Breast epithelium (tissue), 4 donors: ENCODE measurements around the gene PLEKHG4. TPM values are rescaled to one million over a fixed set of nuclear protein-coding genes. Genes with fewer than 3 reads are reported as not detected.
A peak's percentile ranks its signal among the peaks of the same experiment; 100 is the strongest.

Source experiments
- DNase-seq, 2 donors: peaks; one replicate each; pipeline ENCODE4 v3.0.0-alpha.2; 2019; ENCODE audit warnings: low spot score in 2 of 2
- H3K27ac ChIP-seq, 2 donors: fragments of 200-600 bp; sonication (generic) in 1 of 2; one replicate each; pipeline ENCODE4 v1.5.1; 2016 to 2019; ENCODE audit warnings: mild to moderate bottlenecking in 1 of 2
- H3K27me3 ChIP-seq, 2 donors: fragments of 200-600 bp; sonication (generic) in 1 of 2; one replicate each; pipeline versions ENCODE4 v1.5.1 to v1.6.0; 2017 to 2019; ENCODE audit warnings: control low read depth in 1 of 2, mild to moderate bottlenecking in 1 of 2
- H3K36me3 ChIP-seq: fragments of 200-600 bp; one replicate; pipeline ENCODE4 v1.5.1; 2019
- H3K4me1 ChIP-seq, 2 donors: fragments of 200-600 bp; sonication (generic); one replicate each; pipeline ENCODE4 v1.5.1; 2016 to 2019; ENCODE audit warnings: control low read depth in 1 of 2
- H3K4me3 ChIP-seq, 3 donors: fragments of 200-600 bp; sonication (generic); 1 replicate in 2 of 3; 2 replicates in 1 of 3; pipeline ENCODE4 v1.5.1; 2016 to 2019; ENCODE audit warnings: mild to moderate bottlenecking in 3 of 3, moderate library complexity in 2 of 3
- H3K9me3 ChIP-seq, 2 donors: fragments of 200-600 bp; sonication (generic) in 1 of 2; one replicate each; pipeline ENCODE4 v1.5.1; 2016 to 2019; ENCODE audit warnings: control low read depth in 1 of 2
- CTCF ChIP-seq, 3 donors: fragments of 450-650 bp; IDR thresholded peaks; one replicate each; pipeline ENCODE4 v1.5.1; 2016 to 2017; ENCODE audit warnings: antibody characterized with exemption in 3 of 3, mild to moderate bottlenecking in 3 of 3, moderate library complexity in 3 of 3
- POLR2A ChIP-seq: fragments of 450-650 bp; IDR thresholded peaks from one replicate; pipeline ENCODE4 v1.6.1; 2016; ENCODE audit warnings: antibody characterized with exemption, mild to moderate bottlenecking, moderate library complexity
- POLR2AphosphoS5 ChIP-seq, 3 donors: sonication (generic); formaldehyde crosslinking; IDR thresholded peaks; one replicate each; pipeline ENCODE4 v1.6.1; 2017; ENCODE audit warnings: antibody characterized with exemption in 3 of 3
- intact Hi-C: fragments of 100-400 bp; cut with DNase I; formaldehyde crosslinking; loops from one replicate; pipeline ENCODE4 v1.15.1; 2023; ENCODE audit warnings: low total_unique reads
- total RNA-seq, 3 donors: library from RNA; depleted of rRNA; stranded (reverse); fragments of >200 nt; gene quantifications; one replicate each; pipeline ENCODE4 v1.1.0, GENCODE V29; 2016

Gene PLEKHG4
- 10 to 100 TPM; 15.0 to 26.2 (median 19.8) TPM for total RNA-seq

- H3K27me3 ChIP-seq = no peaks in the 10 kb centered on the region
- H3K4me1 ChIP-seq = peaks cover 7 to 8% of the 10 kb centered on the region in 2 donors
- DNase-seq = peak; percentile 61 to 78
- H3K9me3 ChIP-seq = no peaks in the 10 kb centered on the region
- peak; percentile 9 to 92 (median 34) for TF ChIP-seq CTCF (IDR thresholded peaks at IDR 0.05)
- TF ChIP-seq POLR2A = no peak
- peak in 2 of 3 donors; percentile 12 to 18 for TF ChIP-seq POLR2AphosphoS5 (IDR thresholded peaks at IDR 0.05)
- no peaks in the 10 kb centered on the region for H3K36me3 ChIP-seq
- H3K27ac ChIP-seq = peak within 1 kb of the TSS; percentile 89 to 91
- H3K4me3 ChIP-seq = peak within 1 kb of the TSS; percentile 57 to 76 (median 76)
- intact Hi-C loops = loop anchor here (5.0 kb wide), 1 partner anchor 377 kb away; no protein-coding TSS in a partner anchor
Measured at GRCh38 chr16:67279296-67280089, at the start of gene PLEKHG4. Gene PLEKHG4, plus strand, starts transcription at chr16:67279532. Its CDS starts 513 bp downstream, at chr16:67280045.

- peaks cover 6% of the 10 kb centered on the region for H3K36me3 ChIP-seq
Measured at GRCh38 chr16:67229906-67230808, 49.2 kb upstream of the PLEKHG4 start.

GRCh38 chr16:67230809-67231660 is 48.3 kb upstream of the PLEKHG4 start:
- no peak for TF ChIP-seq POLR2A
- no peak for TF ChIP-seq POLR2AphosphoS5 (IDR thresholded peaks at IDR 0.05)
- TF ChIP-seq CTCF (IDR thresholded peaks at IDR 0.05) = no peak
- peaks cover 6% of the 10 kb centered on the region for H3K36me3 ChIP-seq
- intact Hi-C loops = no loop called here

More at GRCh38 chr16:67229906-67230808, 49.2 kb upstream of the PLEKHG4 start:
- Histone ChIP-seq H3K4me3 (no peak overlapping the region), H3K9me3 (no peaks in the 10 kb centered on the region), H3K27ac (no peak overlapping the region), H3K4me1 (peaks cover 5 to 6% of the 10 kb centered on the region in 2 donors), H3K27me3 (no peaks in the 10 kb centered on the region)
- intact Hi-C loops = no loop called here
- no peak for DNase-seq
- TF ChIP-seq CTCF (IDR thresholded peaks at IDR 0.05) (no peak), POLR2AphosphoS5 (IDR thresholded peaks at IDR 0.05) (no peak), POLR2A (no peak)

GRCh38 chr16:67233596-67233995 is 45.7 kb upstream of the PLEKHG4 start:
- no peaks in the 10 kb centered on the region for H3K27me3 ChIP-seq
- H3K36me3 ChIP-seq = peaks cover 6% of the 10 kb centered on the region
- TF ChIP-seq CTCF (IDR thresholded peaks at IDR 0.05) = no peak
- TF ChIP-seq POLR2A = no peak
- no peak for TF ChIP-seq POLR2AphosphoS5 (IDR thresholded peaks at IDR 0.05)
- no peak for DNase-seq
- no peaks in the 10 kb centered on the region for H3K9me3 ChIP-seq
- no peak overlapping the region for H3K4me3 ChIP-seq
- intact Hi-C loops = no loop called here
- H3K4me1 ChIP-seq = no peaks in the 10 kb centered on the region
- no peak overlapping the region for H3K27ac ChIP-seq

More at GRCh38 chr16:67230809-67231660, 48.3 kb upstream of the PLEKHG4 start:
- H3K4me1 ChIP-seq = peaks cover 5 to 6% of the 10 kb centered on the region in 2 donors
- DNase-seq = no peak
- H3K27me3 ChIP-seq = no peaks in the 10 kb centered on the region
- no peak overlapping the region for H3K27ac ChIP-seq
- H3K4me3 ChIP-seq = no peak overlapping the region
- no peaks in the 10 kb centered on the region for H3K9me3 ChIP-seq
